OCI-LY1 (cell line): Measurements from ENCODE around the gene SLC9A9.
A peak's percentile ranks its signal among the peaks of the same experiment; 100 is the strongest.

Experiments used
- H2AFZ ChIP-seq: fragments of 200-600 bp; sonication (generic), shearing (Covaris generic); 2 replicates; pipeline ENCODE4 v1.6.0; 2014; ENCODE audit warnings: antibody characterized with exemption, mild to moderate bottlenecking, low read length
- H3F3A ChIP-seq: fragments of 200-600 bp; sonication (generic), shearing (Covaris generic); 2 replicates; pipeline ENCODE4 v1.6.0; 2014; ENCODE audit warnings: mild to moderate bottlenecking, antibody characterized with exemption, low read length, moderate library complexity; ENCODE audit not compliant: insufficient read depth
- H3K27ac ChIP-seq: fragments of 200-600 bp; sonication (generic); 2 replicates; pipeline ENCODE4 v1.5.1; 2014; ENCODE audit warnings: low read length, mixed run types, mild to moderate bottlenecking, low read depth; ENCODE audit not compliant: poor library complexity, severe bottlenecking
- H3K27me3 ChIP-seq: fragments of 200-600 bp; sonication (generic); 2 replicates; pipeline ENCODE4 v1.6.0; 2014; ENCODE audit warnings: antibody characterized with exemption, mild to moderate bottlenecking, low read length, moderate library complexity; ENCODE audit not compliant: insufficient read depth
- H3K36me3 ChIP-seq: fragments of 200-600 bp; sonication (generic); 2 replicates; pipeline ENCODE4 v1.6.1; 2014; ENCODE audit warnings: mild to moderate bottlenecking, antibody characterized with exemption, low read length, moderate library complexity, mixed read lengths; ENCODE audit not compliant: insufficient read depth
- H3K4me1 ChIP-seq: fragments of 200-600 bp; sonication (generic); 2 replicates; pipeline ENCODE4 v1.5.1; 2014; ENCODE audit warnings: mild to moderate bottlenecking, low read length, moderate library complexity; ENCODE audit not compliant: insufficient read depth, severe bottlenecking
- H3K4me2 ChIP-seq: fragments of 200-600 bp; sonication (generic), shearing (Covaris generic); 2 replicates; pipeline ENCODE4 v1.6.1; 2014; ENCODE audit warnings: low read length
- H3K4me3 ChIP-seq: fragments of 200-600 bp; sonication (generic); 2 replicates; pipeline ENCODE4 v1.5.1; 2014; ENCODE audit warnings: low read length, low read depth, mild to moderate bottlenecking, mixed read lengths; ENCODE audit not compliant: poor library complexity, severe bottlenecking
- H3K79me2 ChIP-seq: fragments of 200-600 bp; shearing (Covaris generic); 2 replicates; pipeline ENCODE4 v1.6.1; 2016; ENCODE audit warnings: mixed run types, low read length, mixed read lengths; ENCODE audit not compliant: insufficient read depth
- H3K9ac ChIP-seq: fragments of 200-600 bp; sonication (generic), shearing (Covaris generic); 2 replicates; pipeline ENCODE4 v1.6.1; 2014; ENCODE audit warnings: mild to moderate bottlenecking, low read length, mixed read lengths
- H3K9me2 ChIP-seq: fragments of 200-600 bp; sonication (generic), shearing (Covaris generic); 2 replicates; pipeline ENCODE4 v1.6.1; 2014; ENCODE audit warnings: low read depth, mild to moderate bottlenecking, low read length, mixed read lengths
- H3K9me3 ChIP-seq: fragments of 200-600 bp; shearing (Covaris generic); 2 replicates; pipeline ENCODE4 v1.6.1; 2014; ENCODE audit warnings: low read length, mixed read lengths
- H4K20me1 ChIP-seq: fragments of 200-600 bp; sonication (generic), shearing (Covaris generic); 2 replicates; pipeline ENCODE4 v1.6.0; 2016; ENCODE audit warnings: mild to moderate bottlenecking, low read length; ENCODE audit not compliant: insufficient read depth
- CTCF ChIP-seq: fragments of 200-600 bp; sonication (generic), shearing (Covaris generic); IDR thresholded peaks from 2 replicates; pipeline ENCODE4 v1.5.1; 2017; ENCODE audit warnings: mild to moderate bottlenecking, antibody characterized with exemption, low read length, moderate library complexity, mixed read lengths
- EZH2 ChIP-seq: fragments of 200-600 bp; sonication (generic), shearing (Covaris generic); IDR thresholded peaks from 2 replicates; pipeline ENCODE4 v1.8.0; 2017; ENCODE audit warnings: borderline replicate concordance, mixed run types, mild to moderate bottlenecking, antibody characterized with exemption, low read length, moderate library complexity, mixed read lengths

SLC9A9 gene

GRCh38 chr3:143450632-143451031, 397.6 kb downstream of the SLC9A9 start:
- peaks cover 11% of the 10 kb centered on the region for H3K4me1 ChIP-seq
- no peak overlapping the region for H3K9ac ChIP-seq
- 0 out of 2 replicates have a peak overlapping the region, but pooled peaks have one; percentile 8 for H2AFZ ChIP-seq
- no peaks in the 10 kb centered on the region for H3K36me3 ChIP-seq
- no peaks in the 10 kb centered on the region for H4K20me1 ChIP-seq
- no peaks in the 10 kb centered on the region for H3K9me2 ChIP-seq
- H3K9me3 ChIP-seq, result no peaks in the 10 kb centered on the region
- H3K27me3 ChIP-seq, result no peaks in the 10 kb centered on the region
- H3F3A ChIP-seq, result 0 out of 2 replicates have a peak, but pooled peaks cover 5% of the 10 kb centered on the region
- TF ChIP-seq CTCF, result no peak
- TF ChIP-seq EZH2, result no peak
- peak overlapping the region; percentile 4 for H3K27ac ChIP-seq
- no peak overlapping the region for H3K4me3 ChIP-seq
- no peaks in the 10 kb centered on the region for H3K79me2 ChIP-seq
- H3K4me2 ChIP-seq, result no peak overlapping the region

- Histone ChIP-seq H4K20me1 (no peaks in the 10 kb centered on the region), H2AFZ (no peak overlapping the region), H3K4me1 (peaks cover 40% of the 10 kb centered on the region), H3K4me3 (no peak overlapping the region), H3K27ac (no peak overlapping the region), H3K27me3 (no peaks in the 10 kb centered on the region), H3F3A (0 out of 2 replicates have a peak, but pooled peaks cover 5% of the 10 kb centered on the region), H3K79me2 (no peaks in the 10 kb centered on the region), H3K9ac (no peak overlapping the region), H3K36me3 (no peaks in the 10 kb centered on the region), H3K9me2 (no peaks in the 10 kb centered on the region), H3K4me2 (no peak overlapping the region), H3K9me3 (no peaks in the 10 kb centered on the region)
- TF ChIP-seq EZH2 (no peak), CTCF (no peak)
These were observed 400.8 kb downstream of the SLC9A9 start for GRCh38 chr3:143447491-143447890.

- peak overlapping the region; percentile 82 for H3K27ac ChIP-seq
- H2AFZ ChIP-seq, result no peak overlapping the region
- H3K9ac ChIP-seq, result no peak overlapping the region
- no peaks in the 10 kb centered on the region for H3K9me2 ChIP-seq
- no peak for TF ChIP-seq CTCF
- no peak for TF ChIP-seq EZH2
- peaks cover 53% of the 10 kb centered on the region for H3K4me1 ChIP-seq
- H3K79me2 ChIP-seq, result no peaks in the 10 kb centered on the region
- H3K9me3 ChIP-seq, result no peaks in the 10 kb centered on the region
- no peaks in the 10 kb centered on the region for H4K20me1 ChIP-seq
- H3F3A ChIP-seq, result 0 out of 2 replicates have a peak, but pooled peaks cover 5% of the 10 kb centered on the region
- no peaks in the 10 kb centered on the region for H3K36me3 ChIP-seq
- H3K4me3 ChIP-seq, result no peak overlapping the region
- no peak overlapping the region for H3K4me2 ChIP-seq
- H3K27me3 ChIP-seq, result no peaks in the 10 kb centered on the region
These were observed 403.1 kb downstream of the SLC9A9 start for GRCh38 chr3:143445118-143445517.
